ENCODE measurements around the gene FBXW11. TPM values are rescaled to one million over a fixed set of nuclear protein-coding genes. Genes with fewer than 3 reads are reported as not detected.
A peak's percentile ranks its signal among the peaks of the same experiment; 100 is the strongest.

Gene FBXW11
- total and polyA plus RNA-seq, 7 experiments from 2014 or later, result 15.0 to 40.7 (median 30.0) TPM

DNA sequence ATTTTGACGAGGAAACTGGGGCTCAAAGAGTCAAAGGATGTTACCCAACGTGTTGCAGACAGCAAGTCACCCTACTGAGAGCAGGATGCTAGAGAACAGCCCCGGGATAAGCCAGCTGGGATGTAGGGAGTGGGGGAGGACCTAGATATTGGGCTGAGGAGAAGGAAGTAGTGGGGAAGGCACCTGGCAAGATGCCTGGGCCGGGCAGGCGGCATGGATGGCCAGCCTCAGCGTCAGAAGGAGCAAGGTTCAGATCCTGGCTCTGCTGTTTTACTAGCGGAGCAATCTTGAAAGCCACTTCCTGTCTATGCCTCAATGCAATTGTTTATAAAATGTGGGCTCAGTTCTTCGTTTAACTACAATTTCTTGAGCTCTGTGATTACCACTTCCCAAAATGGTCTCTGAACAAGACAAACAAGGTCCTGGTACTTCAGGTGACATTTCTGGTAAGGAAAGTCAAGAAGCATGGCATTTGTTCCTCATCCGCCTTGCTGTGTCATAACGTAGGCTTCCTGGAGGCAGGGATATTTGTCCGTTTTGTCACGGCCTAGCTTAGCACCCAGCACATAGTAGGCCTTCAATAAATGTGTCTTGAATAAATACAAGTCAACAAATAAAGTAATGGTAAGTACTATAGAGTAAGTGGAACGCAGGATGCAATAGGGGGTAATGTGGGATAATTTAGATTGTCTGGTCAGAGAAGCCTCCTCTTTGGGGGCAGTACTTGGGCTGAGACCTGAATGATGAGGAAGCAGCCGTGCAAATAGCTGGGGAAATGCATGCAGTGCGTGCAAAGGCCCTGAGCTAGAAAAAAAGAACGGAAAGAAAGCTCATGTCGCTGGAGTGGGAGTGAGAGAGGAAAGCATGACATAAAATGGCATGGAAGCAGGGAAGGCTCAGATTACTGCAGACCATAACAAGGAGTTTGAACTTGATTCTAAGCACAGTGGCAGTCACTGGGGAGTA, 150.4 kb downstream of the FBXW11 start:
- Histone ChIP-seq H3K4me3 (ENCODE audit: low read length) (no peak overlapping the region), H3K9me3 (ENCODE audit: control insufficient read depth in 2 of 3, low read length in 3 of 3) (no peaks in the 10 kb centered on the region), H3K36me3 (ENCODE audit: control insufficient read depth in 2 of 3, insufficient read depth in 3 of 3, low read length in 3 of 3) (no peaks in the 10 kb centered on the region), H3K27ac (ENCODE audit: low read depth, low read length) (no peak overlapping the region), H3K4me1 (ENCODE audit: control insufficient read depth in 2 of 2, insufficient read depth in 2 of 2, low read length in 2 of 2) (no peaks in the 10 kb centered on the region), H3K27me3 (ENCODE audit: control insufficient read depth in 2 of 2, insufficient read depth in 2 of 2, low read length in 2 of 2) (no peaks in the 10 kb centered on the region)
- CTCF ChIA-PET, result interaction anchor here (0.5 kb wide), 1 partner anchor 433 kb away, joined by 3 read pairs; no protein-coding TSS in a partner anchor
- Mint-ChIP-seq H3K27me3 (no peaks in the 10 kb centered on the region), H3K36me3 (peaks cover 4 to 33% (median 19%) of the 10 kb centered on the region in 5 donors), H3K27ac (peak overlapping the region in 7 of 9 donors; percentile 23 to 88 (median 63)), H3K9me3 (peaks cover 0 to 5% (median 0%) of the 10 kb centered on the region in 11 donors), H3K4me3 (no peak overlapping the region), H3K4me1 (peaks cover 10 to 37% (median 25%) of the 10 kb centered on the region in 7 donors)
- peak; percentile 10 for ATAC-seq
- intact Hi-C loops (cut with micrococcal nuclease), result no loop called here
- POLR2A ChIA-PET, result no interaction called here
- peak in 5 of 9 donors; percentile 8 to 35 (median 24) for DNase-seq

- H3K27me3 Mint-ChIP-seq, result no peaks in the 10 kb centered on the region
- no peak overlapping the region for H3K4me3 Mint-ChIP-seq
- H3K27ac ChIP-seq (ENCODE audit: low read depth, low read length), result no peak overlapping the region
- no peak for ATAC-seq
- POLR2A ChIA-PET, result no interaction called here
- no peaks in the 10 kb centered on the region for H3K4me1 ChIP-seq (ENCODE audit: control insufficient read depth in 2 of 2, insufficient read depth in 2 of 2, low read length in 2 of 2)
- H3K9me3 ChIP-seq (ENCODE audit: control insufficient read depth in 2 of 3, low read length in 3 of 3), result no peaks in the 10 kb centered on the region
- DNase-seq, result no peak
- intact Hi-C loops (cut with micrococcal nuclease), result no loop called here
- peak overlapping the region in 4 of 9 donors; percentile 39 to 73 (median 64) for H3K27ac Mint-ChIP-seq
- peaks cover 2 to 28% (median 12%) of the 10 kb centered on the region in 5 donors for H3K36me3 Mint-ChIP-seq
- no peak overlapping the region for H3K4me3 ChIP-seq (ENCODE audit: low read length)
- H3K4me1 Mint-ChIP-seq, result peaks cover 10 to 37% (median 25%) of the 10 kb centered on the region in 7 donors
- H3K27me3 ChIP-seq (ENCODE audit: control insufficient read depth in 2 of 2, insufficient read depth in 2 of 2, low read length in 2 of 2), result no peaks in the 10 kb centered on the region
- peaks cover 0 to 5% (median 0%) of the 10 kb centered on the region in 11 donors for H3K9me3 Mint-ChIP-seq
- no peaks in the 10 kb centered on the region for H3K36me3 ChIP-seq (ENCODE audit: control insufficient read depth in 2 of 3, insufficient read depth in 3 of 3, low read length in 3 of 3)
- CTCF ChIA-PET, result interaction anchor here (0.5 kb wide), 1 partner anchor 432 kb away, joined by 3 read pairs; no protein-coding TSS in a partner anchor
Observed at GRCh38 chr5:171855265-171855664, 151.2 kb downstream of the FBXW11 start.

DNA sequence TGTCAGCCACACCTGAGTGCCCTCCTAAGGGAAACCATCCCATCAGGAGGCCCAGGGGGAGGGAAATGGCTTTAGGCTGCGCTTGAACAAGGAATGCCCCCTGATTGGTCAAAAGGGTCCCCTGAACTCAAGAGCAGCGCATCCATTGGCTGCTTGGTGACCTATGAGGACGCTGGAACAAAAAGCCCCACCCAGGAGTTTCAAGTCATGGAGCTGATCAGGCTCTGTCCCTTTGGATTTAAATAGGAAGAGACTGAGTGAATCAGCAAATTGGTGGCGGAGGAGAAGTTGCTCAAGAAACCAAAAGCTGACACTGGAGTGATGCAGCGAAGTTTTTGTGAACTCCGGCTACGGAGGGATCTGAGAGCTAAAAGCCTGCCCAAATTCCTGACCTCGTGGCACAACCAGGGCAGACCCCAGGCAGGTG, 154.2 kb downstream of the FBXW11 start:
- DNase-seq, result no peak
- no peak overlapping the region for H3K4me3 ChIP-seq (ENCODE audit: low read length)
- Mint-ChIP-seq H3K36me3 (peaks cover 2 to 17% (median 15%) of the 10 kb centered on the region in 5 donors), H3K27me3 (no peaks in the 10 kb centered on the region), H3K27ac (no peak overlapping the region), H3K9me3 (peaks cover 0 to 5% (median 0%) of the 10 kb centered on the region in 11 donors), H3K4me1 (peaks cover 10 to 25% (median 17%) of the 10 kb centered on the region in 7 donors), H3K4me3 (no peak overlapping the region)
- H3K4me1 ChIP-seq (ENCODE audit: control insufficient read depth in 2 of 2, insufficient read depth in 2 of 2, low read length in 2 of 2), result no peaks in the 10 kb centered on the region
- no peaks in the 10 kb centered on the region for H3K9me3 ChIP-seq (ENCODE audit: control insufficient read depth in 2 of 3, low read length in 3 of 3)
- ATAC-seq, result peak; percentile 20
- CTCF ChIA-PET, result no interaction called here
- no peaks in the 10 kb centered on the region for H3K36me3 ChIP-seq (ENCODE audit: control insufficient read depth in 2 of 3, insufficient read depth in 3 of 3, low read length in 3 of 3)
- intact Hi-C loops (cut with micrococcal nuclease), result no loop called here
- POLR2A ChIA-PET, result no interaction called here
- no peak overlapping the region for H3K27ac ChIP-seq (ENCODE audit: low read depth, low read length)
- no peaks in the 10 kb centered on the region for H3K27me3 ChIP-seq (ENCODE audit: control insufficient read depth in 2 of 2, insufficient read depth in 2 of 2, low read length in 2 of 2)

GRCh38 chr5:171851251-171851650, 155.2 kb downstream of the FBXW11 start:
- ChIA-PET CTCF (no interaction called here), POLR2A (no interaction called here)
- Mint-ChIP-seq H3K4me1 (peaks cover 7 to 17% (median 12%) of the 10 kb centered on the region in 7 donors), H3K9me3 (peaks cover 0 to 5% (median 0%) of the 10 kb centered on the region in 11 donors), H3K36me3 (peaks cover 2 to 17% (median 15%) of the 10 kb centered on the region in 5 donors), H3K27ac (no peak overlapping the region), H3K4me3 (no peak overlapping the region), H3K27me3 (no peaks in the 10 kb centered on the region)
- no peaks in the 10 kb centered on the region for H3K4me1 ChIP-seq (ENCODE audit: control insufficient read depth in 2 of 2, insufficient read depth in 2 of 2, low read length in 2 of 2)
- DNase-seq, result no peak
- no peaks in the 10 kb centered on the region for H3K36me3 ChIP-seq (ENCODE audit: control insufficient read depth in 2 of 3, insufficient read depth in 3 of 3, low read length in 3 of 3)
- no peaks in the 10 kb centered on the region for H3K9me3 ChIP-seq (ENCODE audit: control insufficient read depth in 2 of 3, low read length in 3 of 3)
- no peak overlapping the region for H3K27ac ChIP-seq (ENCODE audit: low read depth, low read length)
- no peak for ATAC-seq
- H3K4me3 ChIP-seq (ENCODE audit: low read length), result no peak overlapping the region
- intact Hi-C loops (cut with micrococcal nuclease), result no loop called here
- no peaks in the 10 kb centered on the region for H3K27me3 ChIP-seq (ENCODE audit: control insufficient read depth in 2 of 2, insufficient read depth in 2 of 2, low read length in 2 of 2)

DNA sequence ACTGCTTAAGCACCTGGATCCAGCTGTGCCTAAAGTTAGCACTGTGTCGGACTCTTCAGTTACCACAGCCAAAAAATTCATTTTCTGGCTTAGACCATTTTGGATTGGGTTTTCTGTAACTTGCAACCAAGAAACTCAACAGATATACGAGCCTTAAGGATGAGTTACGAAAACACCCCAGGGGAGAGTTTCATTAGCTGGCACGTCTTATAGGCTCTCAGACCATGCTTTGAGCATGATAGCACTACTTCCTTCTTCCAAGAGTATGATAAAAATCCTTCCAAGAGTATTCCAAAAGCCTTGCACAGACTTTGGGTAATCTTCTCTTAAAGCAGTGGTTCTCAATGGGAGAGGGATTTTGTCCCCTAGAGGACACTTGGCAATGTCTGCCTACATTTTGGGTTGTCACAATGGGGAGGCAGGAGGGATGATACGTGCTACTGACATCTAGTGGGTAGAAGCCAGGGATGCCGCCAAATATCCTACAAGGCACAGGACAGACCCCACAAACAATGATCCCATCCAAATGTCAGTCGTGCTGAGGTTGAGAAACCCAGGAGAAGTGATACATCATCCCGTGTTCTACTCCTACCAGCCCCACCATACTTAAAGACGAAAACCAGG, 156.0 kb downstream of the FBXW11 start:
- Mint-ChIP-seq H3K27ac (no peak overlapping the region), H3K4me3 (no peak overlapping the region), H3K36me3 (peaks cover 2 to 17% (median 14%) of the 10 kb centered on the region in 5 donors), H3K27me3 (no peaks in the 10 kb centered on the region), H3K9me3 (peaks cover 0 to 5% (median 0%) of the 10 kb centered on the region in 11 donors), H3K4me1 (peaks cover 0 to 9% (median 4%) of the 10 kb centered on the region in 7 donors)
- CTCF ChIA-PET, result no interaction called here
- no peak overlapping the region for H3K4me3 ChIP-seq (ENCODE audit: low read length)
- intact Hi-C loops (cut with micrococcal nuclease), result no loop called here
- H3K9me3 ChIP-seq (ENCODE audit: control insufficient read depth in 2 of 3, low read length in 3 of 3), result no peaks in the 10 kb centered on the region
- POLR2A ChIA-PET, result no interaction called here
- no peaks in the 10 kb centered on the region for H3K27me3 ChIP-seq (ENCODE audit: control insufficient read depth in 2 of 2, insufficient read depth in 2 of 2, low read length in 2 of 2)
- no peaks in the 10 kb centered on the region for H3K36me3 ChIP-seq (ENCODE audit: control insufficient read depth in 2 of 3, insufficient read depth in 3 of 3, low read length in 3 of 3)
- H3K4me1 ChIP-seq (ENCODE audit: control insufficient read depth in 2 of 2, insufficient read depth in 2 of 2, low read length in 2 of 2), result no peaks in the 10 kb centered on the region
- DNase-seq (no peak), ATAC-seq (no peak)
- H3K27ac ChIP-seq (ENCODE audit: low read depth, low read length), result no peak overlapping the region

GRCh38 chr5:171849585-171850323, 156.7 kb downstream of the FBXW11 start:
- intact Hi-C loops (cut with micrococcal nuclease), result no loop called here
- Histone ChIP-seq H3K36me3 (ENCODE audit: control insufficient read depth in 2 of 3, insufficient read depth in 3 of 3, low read length in 3 of 3) (no peaks in the 10 kb centered on the region), H3K9me3 (ENCODE audit: control insufficient read depth in 2 of 3, low read length in 3 of 3) (no peaks in the 10 kb centered on the region), H3K4me3 (ENCODE audit: low read length) (no peak overlapping the region), H3K27ac (ENCODE audit: low read depth, low read length) (no peak overlapping the region), H3K4me1 (ENCODE audit: control insufficient read depth in 2 of 2, insufficient read depth in 2 of 2, low read length in 2 of 2) (no peaks in the 10 kb centered on the region), H3K27me3 (ENCODE audit: control insufficient read depth in 2 of 2, insufficient read depth in 2 of 2, low read length in 2 of 2) (no peaks in the 10 kb centered on the region)
- no peak for DNase-seq
- no peak overlapping the region for H3K4me3 Mint-ChIP-seq
- peak overlapping the region in 1 of 9 donors; percentile 25 for H3K27ac Mint-ChIP-seq
- ChIA-PET CTCF (no interaction called here), POLR2A (no interaction called here)
- no peaks in the 10 kb centered on the region for H3K27me3 Mint-ChIP-seq
- peaks cover 2 to 21% (median 14%) of the 10 kb centered on the region in 5 donors for H3K36me3 Mint-ChIP-seq
- peaks cover 0 to 4% (median 0%) of the 10 kb centered on the region in 7 donors for H3K4me1 Mint-ChIP-seq
- no peak for ATAC-seq
- peaks cover 0 to 5% (median 0%) of the 10 kb centered on the region in 11 donors for H3K9me3 Mint-ChIP-seq

Data from naive thymus-derived CD4-positive, alpha-beta T cell (primary cell).